Amygdala (tissue), 56 donors: ENCODE data around the gene SCN4A.

Experiments used
- DNase-seq, 56 donors: peaks; one replicate each; lab custom pipeline; 2025; lab: John Stamatoyannopoulos, UW

The SCN4A gene

DNA sequence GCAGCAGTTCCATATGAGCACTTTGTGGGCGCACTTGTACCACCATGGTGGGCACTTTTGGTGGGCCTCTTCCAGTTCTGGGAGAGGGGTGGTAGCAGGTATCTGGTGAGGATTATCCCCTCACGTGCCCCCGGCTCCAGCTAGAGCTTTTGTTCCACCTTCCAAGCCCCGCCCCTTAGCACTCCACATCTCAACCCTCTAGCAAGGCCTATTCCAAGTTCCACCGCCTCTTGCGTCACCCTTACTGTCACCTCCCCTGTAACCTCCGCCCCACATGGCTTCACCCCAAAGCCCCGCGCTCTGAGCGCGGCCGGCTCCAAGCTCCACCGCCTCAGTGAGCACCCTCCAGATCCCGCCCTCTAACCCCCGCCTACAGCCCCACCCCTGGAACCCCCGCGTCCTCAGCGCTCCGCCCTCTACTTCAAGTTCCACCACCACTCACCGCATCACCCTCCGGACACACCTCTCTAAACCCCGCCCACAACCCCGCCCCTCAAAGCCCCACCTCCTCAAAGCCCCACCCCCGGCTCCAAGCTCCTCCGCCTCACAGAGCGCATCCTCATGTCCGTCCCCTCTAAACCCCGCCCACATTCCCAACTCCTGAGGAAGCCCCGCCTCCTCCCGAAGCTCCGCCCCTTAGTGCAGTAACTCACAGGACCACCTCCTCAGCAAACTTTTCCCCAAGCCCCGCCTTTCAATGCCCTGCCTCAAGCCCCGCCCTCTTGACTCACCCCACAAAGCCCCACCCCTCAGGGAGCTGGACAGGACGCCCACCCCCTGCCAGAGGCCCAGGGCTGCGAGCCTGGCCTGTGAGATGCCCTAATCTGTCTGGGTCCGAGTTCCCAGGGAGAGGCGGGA, 11.1 kb downstream of the SCN4A start:
- peak in 2 of 56 donors; percentile 73 to 82 for DNase-seq

- DNase-seq, result no peak
Measured at GRCh38 chr17:63960430-63960829, 12.3 kb downstream of the SCN4A start.

GRCh38 chr17:63960006-63960405, 12.7 kb downstream of the SCN4A start:
- no peak for DNase-seq

DNA sequence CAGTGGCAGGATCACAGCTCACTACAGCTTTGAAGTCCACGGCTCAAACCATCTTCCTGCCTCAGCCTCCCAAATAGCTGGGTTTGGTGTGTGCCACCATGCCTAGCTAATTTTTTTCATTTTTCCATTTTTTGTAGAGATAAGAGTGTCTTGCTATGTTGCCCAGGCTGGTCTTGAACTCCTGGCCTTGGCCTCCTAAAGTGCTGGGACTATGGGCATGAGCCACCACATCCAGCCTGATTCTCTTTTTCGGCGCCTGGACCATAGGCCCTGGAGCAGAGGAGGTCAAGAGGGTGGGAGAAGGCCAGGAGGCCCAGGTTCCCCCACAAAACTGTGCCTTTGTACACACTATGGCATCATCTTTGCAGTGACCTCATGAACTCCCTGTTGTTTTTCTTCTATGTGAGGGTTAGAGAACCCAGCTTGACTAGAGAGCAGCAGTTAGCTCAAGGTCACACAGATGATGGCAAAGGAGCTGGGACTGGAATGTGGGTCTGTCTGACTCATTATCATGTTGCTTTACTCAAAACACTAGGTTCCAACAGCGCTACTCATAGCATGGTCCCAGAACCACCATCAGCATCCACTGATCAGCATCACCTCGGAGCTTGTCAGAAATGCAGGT, 16.3 kb downstream of the SCN4A start:
- DNase-seq, result no peak

DNA sequence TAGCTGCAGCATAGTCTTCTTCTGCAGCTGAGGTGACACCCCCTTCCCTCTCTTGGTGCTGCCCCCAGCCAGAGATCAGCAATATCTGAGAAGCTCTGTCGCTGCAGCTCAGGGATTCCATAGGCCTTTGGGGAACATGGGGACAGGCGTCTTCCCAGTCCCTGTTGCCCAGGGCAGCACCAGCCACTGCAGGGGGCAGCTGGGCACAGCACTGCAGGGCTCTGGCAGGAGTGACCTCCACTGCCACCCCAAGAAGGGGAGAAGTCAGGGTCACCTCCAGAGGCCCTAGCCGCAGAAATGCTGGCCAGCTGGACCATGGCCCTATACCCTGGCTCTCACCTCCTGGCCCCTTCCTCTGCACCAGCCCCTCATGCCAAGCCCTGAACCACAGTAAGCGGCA, 16.9 kb downstream of the SCN4A start:
- DNase-seq, result no peak

GRCh38 chr17:63955232-63955631, 17.5 kb downstream of the SCN4A start:
- no peak for DNase-seq

GRCh38 chr17:63954402-63955063, 18.2 kb downstream of the SCN4A start:
- no peak for DNase-seq

- no peak for DNase-seq
Measured at GRCh38 chr17:63950940-63951907, 21.5 kb downstream of the SCN4A start.

GRCh38 chr17:63949576-63950250, 23.0 kb downstream of the SCN4A start:
- no peak for DNase-seq

- no peak for DNase-seq
Measured at GRCh38 chr17:63948521-63948920, 24.2 kb downstream of the SCN4A start.

DNA sequence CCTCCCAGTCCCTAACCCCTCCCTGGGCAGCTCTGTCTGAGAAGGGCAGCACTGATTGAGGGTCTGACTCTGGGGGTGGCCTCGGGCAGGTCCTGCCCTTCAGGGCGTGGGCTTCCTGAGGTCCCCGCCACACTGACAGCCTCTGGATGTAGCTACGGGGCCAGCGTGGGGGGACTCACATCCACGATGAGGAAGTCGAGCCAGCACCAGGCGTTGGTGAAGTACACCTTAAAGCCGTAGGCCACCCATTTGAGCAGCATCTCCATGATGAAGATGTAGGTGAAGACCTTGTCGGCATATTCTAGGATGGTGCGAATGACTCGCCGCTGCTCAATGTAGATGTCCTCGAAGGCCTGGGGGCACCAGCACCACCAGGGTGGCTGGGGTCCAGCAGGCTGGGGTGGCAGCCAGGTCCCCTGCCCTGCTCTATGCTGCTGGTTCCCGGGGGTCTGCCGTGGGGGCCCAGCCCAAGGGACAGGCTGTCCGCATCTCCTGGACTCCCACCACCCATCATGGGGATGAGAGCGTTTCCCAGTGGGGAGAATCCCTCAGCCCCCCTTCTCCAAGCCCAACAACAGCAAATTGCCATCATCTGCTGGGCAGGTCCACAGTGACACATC, 24.9 kb downstream of the SCN4A start:
- no peak for DNase-seq

GRCh38 chr17:63946440-63947363, 26.0 kb downstream of the SCN4A start:
- DNase-seq, result peak in 11 of 56 donors; percentile 4 to 23 (median 12)

GRCh38 chr17:63945784-63946439, 26.8 kb downstream of the SCN4A start:
- no peak for DNase-seq

DNA sequence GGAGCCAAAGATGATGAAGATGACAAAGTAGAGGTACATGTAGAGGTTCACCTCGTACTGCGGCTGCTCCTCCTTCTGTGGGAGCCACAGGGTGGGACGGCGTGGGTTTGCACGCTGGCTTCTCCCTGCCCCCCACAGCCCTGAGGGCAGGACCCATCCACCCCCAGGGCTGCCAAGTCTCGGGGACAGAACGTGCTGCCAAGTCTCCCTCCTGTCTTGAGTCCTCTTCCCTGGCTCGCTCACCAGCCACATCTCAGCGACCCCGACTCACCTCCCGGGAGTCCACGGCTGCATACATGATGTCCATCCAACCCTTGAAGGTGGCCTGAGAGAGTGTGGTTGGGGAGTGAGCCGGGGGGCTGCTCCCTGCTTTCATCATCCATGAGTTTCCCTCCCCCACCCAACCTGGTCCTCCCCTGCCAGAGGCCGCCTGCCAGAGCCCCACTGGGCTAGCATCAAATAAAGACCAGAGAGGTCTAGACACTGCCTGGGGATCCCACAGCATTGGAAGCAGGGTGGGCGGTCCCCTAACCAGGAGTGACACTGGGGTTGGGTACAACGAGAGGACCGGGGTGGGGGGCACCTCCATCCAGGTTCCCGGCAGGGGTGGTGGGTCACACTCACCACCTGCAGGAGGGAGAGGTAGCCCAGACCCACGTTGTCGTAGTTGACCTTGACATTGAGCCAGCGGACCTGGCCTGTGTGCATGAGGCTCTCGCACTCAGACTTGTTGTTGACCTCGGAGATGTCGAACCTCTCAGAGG, 27.8 kb downstream of the SCN4A start:
- no peak for DNase-seq

- no peak for DNase-seq
Measured at GRCh38 chr17:63943745-63944144, 29.0 kb downstream of the SCN4A start.

GRCh38 chr17:63942309-63942985, 30.3 kb downstream of the SCN4A start:
- DNase-seq, result no peak
